H1 (cell line): ENCODE results near the gene LUM. TPM values are rescaled to one million over a fixed set of nuclear protein-coding genes. Genes with fewer than 3 reads are reported as not detected.

Experiments
- CTCF ChIA-PET: fragments of 300-600 bp; sonication (Branson Sonifier 250); formaldehyde crosslinking; loops from one replicate; lab custom pipeline; 2021; ENCODE audit not compliant: partially characterized antibody; lab: Charles Lee
- POLR2A ChIA-PET: fragments of 300-600 bp; sonication (Branson Sonifier 250); formaldehyde crosslinking; loops from one replicate; lab custom pipeline; 2021; ENCODE audit warnings: inconsistent platforms; ENCODE audit not compliant: partially characterized antibody; lab: Charles Lee
- DNase-seq, 2 experiments: peaks; one replicate each; pipeline versions ENCODE4 v3.0.0 to v3.0.0-alpha.2; 2010 to 2022; ENCODE audit warnings: low spot score in 2 of 2, low read depth in 1 of 2, mixed read lengths in 1 of 2
- FAIRE-seq: peaks from 2 replicates; lab custom pipeline; 2011; peaks lifted over from hg19 to GRCh38; lab: Jason Lieb, UNC
- H2AFZ ChIP-seq: 2 replicates; pipeline ENCODE4 v1.8.1; 2012; ENCODE audit warnings: low read length, inconsistent platforms
- H2AK5ac ChIP-seq: 2 replicates; pipeline ENCODE4 v1.6.1; 2013; ENCODE audit warnings: low read depth, low read length
- H2BK120ac ChIP-seq: replicated peaks from 2 replicates; pipeline ENCODE3; 2013; ENCODE audit warnings: low read depth, low read length, inconsistent platforms
- H2BK12ac ChIP-seq: 2 replicates; pipeline ENCODE4 v1.6.1; 2013; ENCODE audit warnings: low read depth, low read length
- H2BK15ac ChIP-seq: 2 replicates; pipeline ENCODE4 v1.6.1; 2013; ENCODE audit warnings: low read length
- H2BK20ac ChIP-seq: 2 replicates; pipeline ENCODE4 v1.6.1; 2013; ENCODE audit warnings: low read length
- H2BK5ac ChIP-seq: 2 replicates; pipeline ENCODE4 v1.6.1; 2013; ENCODE audit warnings: low read depth, low read length
- H3K14ac ChIP-seq: 2 replicates; pipeline ENCODE4 v1.6.1; 2013; ENCODE audit warnings: inconsistent platforms; ENCODE audit not compliant: insufficient read length
- H3K18ac ChIP-seq: 2 replicates; pipeline ENCODE4 v1.6.1; 2013; ENCODE audit warnings: low read length; ENCODE audit errors: extremely low read depth
- H3K23ac ChIP-seq: 2 replicates; pipeline ENCODE4 v1.6.1; 2013; ENCODE audit warnings: inconsistent platforms; ENCODE audit not compliant: insufficient read length
- H3K23me2 ChIP-seq: 2 replicates; pipeline ENCODE4 v1.6.1; 2013; ENCODE audit warnings: low read depth, low read length
- H3K27ac ChIP-seq: 2 replicates; pipeline ENCODE4 v1.6.1; 2011; ENCODE audit warnings: low read depth, low read length, inconsistent platforms
- H3K27me3 ChIP-seq, 4 experiments: replicated peaks in 1 of 4; 1 replicate in 1 of 4; 2 replicates in 3 of 4; pipeline versions ENCODE4 v1.6.1 to v1.8.1; 2011 to 2013; ENCODE audit warnings: low read length in 3 of 4, mild to moderate bottlenecking in 3 of 4, inconsistent platforms in 2 of 4, mixed read lengths in 2 of 4, moderate library complexity in 1 of 4; ENCODE audit not compliant: control insufficient read depth in 3 of 4, insufficient read depth in 3 of 4; ENCODE audit errors: extremely low read depth in 1 of 4
- H3K36me3 ChIP-seq, 4 experiments: 2 replicates each; pipeline versions ENCODE4 v1.6.1 to v1.8.1; 2011 to 2013; ENCODE audit warnings: mild to moderate bottlenecking in 4 of 4, low read length in 3 of 4, moderate library complexity in 2 of 4, control low read depth in 1 of 4, inconsistent platforms in 1 of 4; ENCODE audit not compliant: insufficient read depth in 4 of 4, control insufficient read depth in 2 of 4
- H3K4ac ChIP-seq: replicated peaks from 2 replicates; pipeline ENCODE3; 2013; ENCODE audit warnings: low read length, low read depth, mixed read lengths, inconsistent platforms; ENCODE audit not compliant: insufficient read length
- H3K4me1 ChIP-seq, 4 experiments: replicated peaks in 1 of 4; 1 replicate in 1 of 4; 2 replicates in 3 of 4; pipeline versions ENCODE4 v1.6.1 to v1.8.1; 2011 to 2013; ENCODE audit warnings: low read length in 3 of 4, inconsistent platforms in 2 of 4, mixed read lengths in 1 of 4; ENCODE audit not compliant: insufficient read depth in 4 of 4, control insufficient read depth in 3 of 4
- H3K4me2 ChIP-seq, 2 experiments: 2 replicates each; pipeline versions ENCODE4 v1.6.1 to v1.8.1; 2011 to 2013; ENCODE audit warnings: low read depth in 2 of 2, low read length in 2 of 2, control low read depth in 1 of 2, inconsistent platforms in 1 of 2, mild to moderate bottlenecking in 1 of 2; ENCODE audit not compliant: insufficient read depth in 1 of 2
- H3K4me3 ChIP-seq, 4 experiments: fragments of 200-600, 300-600 bp in 1 of 4; sonication (generic), shearing (Covaris generic), sonication (Bioruptor Twin) in 1 of 4; 2 replicates each; pipeline versions ENCODE4 v1.5.1 to v1.8.1; 2011 to 2016; ENCODE audit warnings: low read length in 4 of 4, low read depth in 3 of 4, control low read depth in 2 of 4, inconsistent platforms in 2 of 4, mild to moderate bottlenecking in 2 of 4, mixed read lengths in 1 of 4, moderate library complexity in 1 of 4; ENCODE audit not compliant: insufficient read depth in 2 of 4; ENCODE audit errors: extremely low read depth in 1 of 4
- H3K56ac ChIP-seq: replicated peaks from 2 replicates; pipeline ENCODE3; 2013; ENCODE audit warnings: low read depth, mild to moderate bottlenecking, mixed read lengths, low read length, inconsistent platforms; ENCODE audit not compliant: insufficient read length
- H3K79me1 ChIP-seq: 2 replicates; pipeline ENCODE4 v1.6.1; 2013; ENCODE audit warnings: low read depth, low read length, control low read depth
- H3K79me2 ChIP-seq, 2 experiments: 2 replicates each; pipeline versions ENCODE4 v1.6.1 to v1.8.1; 2012 to 2013; ENCODE audit warnings: low read length in 2 of 2, mild to moderate bottlenecking in 2 of 2, inconsistent platforms in 1 of 2; ENCODE audit not compliant: insufficient read depth in 2 of 2, control insufficient read depth in 1 of 2
- H3K9ac ChIP-seq, 4 experiments: replicated peaks in 1 of 4; 1 replicate in 1 of 4; 2 replicates in 3 of 4; pipeline versions ENCODE4 v1.6.1 to v1.8.1; 2011 to 2013; ENCODE audit warnings: low read depth in 3 of 4, low read length in 3 of 4, control low read depth in 2 of 4, mild to moderate bottlenecking in 2 of 4, moderate library complexity in 2 of 4, inconsistent platforms in 1 of 4; ENCODE audit errors: extremely low read depth in 1 of 4
- H3K9me3 ChIP-seq, 2 experiments: 2 replicates each; pipeline versions ENCODE4 v1.6.1 to v1.8.1; 2012 to 2013; ENCODE audit warnings: mild to moderate bottlenecking in 2 of 2, moderate library complexity in 2 of 2, control low read depth in 1 of 2, inconsistent platforms in 1 of 2, low read depth in 1 of 2, low read length in 1 of 2, mixed read lengths in 1 of 2; ENCODE audit not compliant: insufficient read depth in 2 of 2
- H4K20me1 ChIP-seq, 2 experiments: replicated peaks in 1 of 2; 2 replicates each; pipeline versions ENCODE3 to v1.8.1; 2011 to 2013; ENCODE audit warnings: inconsistent platforms in 2 of 2, low read length in 2 of 2, mild to moderate bottlenecking in 1 of 2; ENCODE audit not compliant: insufficient read depth in 2 of 2, control insufficient read depth in 1 of 2
- H4K5ac ChIP-seq: 2 replicates; pipeline ENCODE4 v1.6.1; 2013; ENCODE audit warnings: low read length, low read depth, mixed read lengths, inconsistent platforms; ENCODE audit not compliant: insufficient read length
- H4K8ac ChIP-seq: 2 replicates; pipeline ENCODE4 v1.8.0; 2013; ENCODE audit warnings: mild to moderate bottlenecking, moderate library complexity, low read length, inconsistent platforms; ENCODE audit not compliant: insufficient read depth; ENCODE audit errors: extremely low read depth
- H4K91ac ChIP-seq: replicated peaks from 2 replicates; pipeline ENCODE3; 2013; ENCODE audit warnings: low read length, mixed read lengths, inconsistent platforms; ENCODE audit not compliant: insufficient read length
- ATF2 ChIP-seq: IDR thresholded peaks from 2 replicates; pipeline ENCODE4 v1.6.1; 2012; ENCODE audit warnings: low read length, inconsistent platforms
- BACH1 ChIP-seq: IDR thresholded peaks from 2 replicates; pipeline ENCODE4 v1.6.1; 2012; ENCODE audit warnings: low read length, improper control_type of control experiment
- BRCA1 ChIP-seq: IDR thresholded peaks from 2 replicates; pipeline ENCODE4 v1.6.1; 2012; ENCODE audit warnings: low read depth, low read length, improper control_type of control experiment
- EP300 ChIP-seq, 2 experiments: IDR thresholded peaks; 1 replicate in 1 of 2; 2 replicates in 1 of 2; pipeline ENCODE4 v1.6.1; 2011 to 2012; ENCODE audit warnings: low read depth in 2 of 2, low read length in 2 of 2, mild to moderate bottlenecking in 2 of 2, borderline replicate concordance in 1 of 2, inconsistent platforms in 1 of 2, moderate library complexity in 1 of 2
- EZH2 ChIP-seq: fragments of 200-600 bp; sonication (generic); IDR thresholded peaks from 2 replicates; pipeline ENCODE4 v1.7.1; 2012; ENCODE audit warnings: low read depth, mild to moderate bottlenecking, moderate library complexity, low read length, inconsistent platforms; ENCODE audit not compliant: severe bottlenecking
- KDM5A ChIP-seq: fragments of 200-600 bp; IDR thresholded peaks from 2 replicates; pipeline ENCODE4 v1.7.1; 2012; ENCODE audit warnings: mild to moderate bottlenecking, low read length, inconsistent platforms, mixed read lengths
- PHF8 ChIP-seq: fragments of 200-600 bp; sonication (generic); conservative IDR thresholded peaks from 2 replicates; pipeline ENCODE4 v1.7.1; 2012; ENCODE audit warnings: low read depth, mild to moderate bottlenecking, inconsistent platforms, low read length, moderate library complexity
- RAD21 ChIP-seq, 2 experiments: IDR thresholded peaks in 1 of 2; conservative IDR thresholded peaks in 1 of 2; 2 replicates each; pipeline ENCODE4 v1.6.1; 2011; ENCODE audit warnings: low read depth in 2 of 2, low read length in 2 of 2, improper control_type of control experiment in 1 of 2, inconsistent platforms in 1 of 2, mild to moderate bottlenecking in 1 of 2, moderate library complexity in 1 of 2
- SIN3A ChIP-seq, 2 experiments: IDR thresholded peaks in 1 of 2; conservative IDR thresholded peaks in 1 of 2; 2 replicates each; pipeline ENCODE4 v1.6.1; 2011 to 2012; ENCODE audit warnings: low read length in 2 of 2, improper control_type of control experiment in 1 of 2, low read depth in 1 of 2, mild to moderate bottlenecking in 1 of 2
- SUZ12 ChIP-seq: fragments of 200-600 bp; sonication (generic); IDR thresholded peaks from 2 replicates; pipeline ENCODE4 v1.6.1; 2012; ENCODE audit warnings: mild to moderate bottlenecking, inconsistent platforms, low read length, moderate library complexity, mixed read lengths
- TAF7 ChIP-seq: optimal IDR thresholded peaks from 2 replicates; pipeline ENCODE3; 2011; ENCODE audit warnings: low read depth, mild to moderate bottlenecking, inconsistent platforms, low read length, moderate library complexity, borderline replicate concordance
- TCF12 ChIP-seq: IDR thresholded peaks from 2 replicates; pipeline ENCODE4 v1.6.1; 2011; ENCODE audit warnings: low read depth, mild to moderate bottlenecking, low read length
- WGBS, 2 experiments: shearing (Covaris generic) in 1 of 2; methylation state at CpG; one replicate each; pipeline versions ENCODE4 v1.1.6 to v1.1.7; 2013 to 2015; ENCODE audit warnings: low lambda C conversion rate in 2 of 2, mixed read lengths in 2 of 2, inconsistent platforms in 1 of 2, low coverage in 1 of 2, missing lambda C conversion rate in 1 of 2; ENCODE audit not compliant: insufficient replicate concordance in 2 of 2, insufficient coverage in 1 of 2, insufficient read length in 1 of 2; ENCODE audit errors: extremely low coverage in 1 of 2, missing lambda C conversion rate in 1 of 2; 5-methylcytosine and 5-hydroxymethylcytosine counted together
- polyA plus RNA-seq, 7 experiments: library from polyadenylated mRNA; depleted of rRNA in 3 of 7; stranded (reverse) in 5 of 7; unstranded in 2 of 7; fragments of >200 nt in 5 of 7; fragments of 200-250 nt in 2 of 7; gene quantifications; 1 replicate in 5 of 7; 2 replicates in 1 of 7; 4 replicates in 1 of 7; pipeline versions ENCODE4 v1.2.1 to v1.2.3, GENCODE V29; 2011 to 2013; ENCODE audit warnings: missing spikeins in 2 of 7, mixed read lengths in 2 of 7
- total RNA-seq: library from RNA; stranded (reverse); fragmentation: NEBNext Ultra II Directional; extraction: Animal tissue kit (Norgen Biotek cat#: 25700); gene quantifications from 2 replicates; pipeline ENCODE4 v1.2.1, GENCODE V29; 2021

The LUM gene
- total and polyA plus RNA-seq, 2 of the 8 experiments (the other 6 are each of a cell fraction or from before 2014, with no cell fraction given): not detected

- Histone ChIP-seq H3K36me3 (no peaks in the 10 kb centered on the region), H4K20me1 (no peaks in the 10 kb centered on the region), H2BK5ac (no peak overlapping the region), H4K5ac (no peak overlapping the region), H3K9ac (no peak overlapping the region), H3K79me1 (no peaks in the 10 kb centered on the region), H3K4me2 (no peak overlapping the region), H3K18ac (no peak overlapping the region), H2AK5ac (no peak overlapping the region), H3K4me3 (no peak overlapping the region), H4K91ac (no peak overlapping the region), H2BK20ac (no peak overlapping the region), H3K4me1 (no peaks in the 10 kb centered on the region), H3K4ac (no peak overlapping the region), H3K23me2 (no peaks in the 10 kb centered on the region), H3K14ac (no peak overlapping the region), H2BK12ac (no peak overlapping the region), H2AFZ (no peak overlapping the region), H3K56ac (no peak overlapping the region), H3K9me3 (no peaks in the 10 kb centered on the region), H4K8ac (no peak overlapping the region), H3K23ac (no peak overlapping the region), H3K27me3 (no peaks in the 10 kb centered on the region), H2BK120ac (no peak overlapping the region), H2BK15ac (no peak overlapping the region), H3K27ac (no peak overlapping the region), H3K79me2 (no peaks in the 10 kb centered on the region)
- FAIRE-seq: no peak
- POLR2A ChIA-PET: no interaction called here
- CTCF ChIA-PET: interaction anchor here (1.0 to 3.5 kb wide), 3 partner anchors 10 to 78 kb away, joined by 3 to 21 read pairs (median 3); no protein-coding TSS in a partner anchor
- WGBS, 2 experiments: 90% methylated on average over 3 of the region's 3 CpGs; no CpG with 5 or more reads in 1 of the 2 experiments
- no peak for DNase-seq
- TF ChIP-seq EP300 (IDR thresholded peaks at IDR 0.05; ENCODE audit: borderline replicate concordance in 1 of 2, low read depth in 2 of 2, low read length in 2 of 2): no peak
- no peak for TF ChIP-seq RAD21 (IDR thresholded peaks at IDR 0.05 in 1 of 2, conservative IDR thresholded peaks at IDR 0.05 in 1 of 2; ENCODE audit: low read depth in 2 of 2, low read length in 2 of 2)
- TF ChIP-seq TCF12: no peak
- TF ChIP-seq PHF8: no peak
- no peak for TF ChIP-seq EZH2
- TF ChIP-seq BRCA1: no peak
- TF ChIP-seq ATF2: no peak
- TF ChIP-seq SUZ12: no peak
- TF ChIP-seq SIN3A (conservative IDR thresholded peaks at IDR 0.05 in 1 of 2, IDR thresholded peaks at IDR 0.05 in 1 of 2; ENCODE audit: low read depth in 1 of 2, low read length in 2 of 2): no peak
- TF ChIP-seq BACH1: no peak
- no peak for TF ChIP-seq TAF7
- TF ChIP-seq KDM5A: no peak
Observed at GRCh38 chr12:91098941-91099340, 12.4 kb downstream of the LUM start.
